Right lobe of liver (tissue), 6 donors: ENCODE results near the gene IPCEF1. TPM values are rescaled to one million over a fixed set of nuclear protein-coding genes. Genes with fewer than 3 reads are reported as not detected.

ENCODE experiments used
- ATAC-seq, 4 donors: fragments of 200-7000 bp; cut with Tn5 transposase; one replicate each; pipeline ENCODE4 v1.9.1; 2020; ENCODE audit warnings: mild to moderate bottlenecking in 4 of 4, moderate library complexity in 4 of 4
- DNase-seq, 3 donors: peaks; one replicate each; pipeline ENCODE4 v3.0.0-alpha.2; 2020
- H3K27ac ChIP-seq, 3 donors: fragments of 200-600 bp; one replicate each; pipeline ENCODE4 v1.8.0; 2022
- H3K27me3 ChIP-seq, 2 donors: fragments of 200-600 bp; one replicate each; pipeline ENCODE4 v1.8.0; 2022
- H3K36me3 ChIP-seq, 4 donors: fragments of 200-600 bp; sonication (generic) in 1 of 4; one replicate each; pipeline versions ENCODE4 v1.5.1 to v1.8.0; 2017 to 2022; ENCODE audit warnings: control low read depth in 1 of 4
- H3K4me1 ChIP-seq, 4 donors: fragments of 200-600 bp; sonication (generic) in 1 of 4; one replicate each; pipeline versions ENCODE4 v1.5.1 to v1.8.0; 2017 to 2022; ENCODE audit warnings: control low read depth in 1 of 4
- H3K4me3 ChIP-seq, 3 donors: fragments of 200-600 bp; one replicate each; pipeline ENCODE4 v1.8.0; 2022
- H3K9me3 ChIP-seq, 4 donors: fragments of 200-600 bp; sonication (generic) in 1 of 4; one replicate each; pipeline versions ENCODE4 v1.5.1 to v1.8.0; 2017 to 2022; ENCODE audit warnings: control low read depth in 1 of 4
- CTCF ChIP-seq, 4 donors: fragments of 200-600 bp in 3 of 4; fragments of 450-650 bp in 1 of 4; IDR thresholded peaks; one replicate each; pipeline versions ENCODE4 v1.5.1 to v1.8.0; 2016 to 2022; ENCODE audit warnings: antibody characterized with exemption in 4 of 4, mild to moderate bottlenecking in 2 of 4
- POLR2A ChIP-seq: fragments of 450-650 bp; IDR thresholded peaks from one replicate; pipeline ENCODE4 v1.6.1; 2017; ENCODE audit warnings: antibody characterized with exemption, mild to moderate bottlenecking
- WGBS: methylation state at CpG from one replicate; pipeline ENCODE4 v1.1.6; 2018; ENCODE audit warnings: low coverage, low lambda C conversion rate; ENCODE audit not compliant: insufficient coverage; ENCODE audit errors: missing lambda C conversion rate; 5-methylcytosine and 5-hydroxymethylcytosine counted together
- intact Hi-C, 2 donors: fragments of 100-400 bp; cut with DNase I; formaldehyde crosslinking; loops; one replicate each; pipeline versions ENCODE4 v1.11.2 to v1.14.1; 2022
- total RNA-seq, 6 experiments: library from RNA; depleted of rRNA in 2 of 6; stranded (reverse); fragments of >200 nt in 2 of 6; fragmentation: NEBNext Ultra II Directional in 3 of 6; extraction: Animal tissue kit (Norgen Biotek cat#: 25700) in 3 of 6; gene quantifications; one replicate each; pipeline versions ENCODE4 v1.1.0 to v1.2.4, GENCODE V29; 2016 to 2023
- donor health status: DM: no; HTN: yes; CAD: no.
- donor health status: DM: no; HTN: no; CAD: no.
- donor health status: DM: no; HTN: no; CAD: no.
- donor health status: DM: no; HTN: yes; CAD: no.
- donor health status: DM: no; HTN: yes; CAD: no.

Gene IPCEF1
- total RNA-seq, 6 experiments from 2014 or later: 0.90 to 3.0 (median 1.4) TPM

DNA sequence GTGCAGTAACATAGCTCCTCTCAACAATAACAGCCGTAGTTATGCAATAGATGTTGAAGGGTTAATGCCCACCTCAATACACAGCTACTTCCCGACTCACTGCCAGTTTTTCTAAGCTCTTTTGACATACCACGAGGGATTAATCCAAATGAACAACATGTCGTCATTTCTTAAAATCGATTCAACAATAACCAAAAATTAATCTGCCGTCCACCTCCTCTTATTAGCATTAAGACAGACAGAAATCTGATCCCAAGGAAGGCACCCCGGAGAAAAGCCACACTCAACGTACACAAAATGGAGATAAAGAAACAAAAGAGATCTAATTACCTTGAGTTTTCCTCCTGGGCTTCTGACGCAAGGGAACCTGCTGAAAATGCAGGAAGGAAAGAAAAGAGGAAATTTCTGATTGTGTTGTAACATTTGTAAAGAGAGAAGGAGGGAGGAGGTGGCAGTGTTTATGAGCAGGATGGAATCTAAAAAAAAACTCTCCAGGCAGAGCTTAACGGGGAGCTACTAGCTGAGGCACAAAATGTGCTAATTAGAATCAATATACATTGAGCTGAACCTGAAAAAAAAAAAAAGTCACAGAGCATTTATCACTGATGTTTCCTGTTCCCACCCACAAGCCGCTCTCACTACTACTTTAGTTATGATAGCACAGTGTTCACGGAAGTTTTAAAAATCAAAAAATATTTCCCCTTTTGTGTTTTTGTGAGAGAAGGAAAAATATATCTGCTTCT, 109.3 kb downstream of the IPCEF1 start:
- 33% methylated on average over 12 of the region's 12 CpGs for WGBS

DNA sequence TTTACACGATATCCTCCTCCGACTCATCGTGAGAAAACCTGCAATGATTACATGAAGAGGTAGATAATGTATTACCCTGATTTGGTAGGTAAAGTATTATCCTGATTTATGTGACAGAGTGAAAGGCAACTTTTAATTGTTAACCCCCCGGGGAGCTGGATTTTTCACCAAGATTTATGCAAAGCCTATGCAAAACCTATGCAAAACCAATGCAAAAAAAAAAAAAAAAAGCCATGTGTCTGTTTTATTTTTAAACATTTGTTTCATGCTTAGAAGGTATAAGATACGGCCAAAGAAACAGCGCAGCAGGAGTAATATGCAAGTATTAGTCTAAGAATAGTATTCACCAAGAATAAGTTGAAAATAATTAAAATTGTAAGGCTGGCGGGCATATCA, 109.9 kb downstream of the IPCEF1 start:
- no peaks in the 10 kb centered on the region for H3K4me1 ChIP-seq
- ATAC-seq: no peak
- H3K4me3 ChIP-seq: peak overlapping the region in 1 of 3 donors; percentile 31
- DNase-seq: no peak
- no peaks in the 10 kb centered on the region for H3K36me3 ChIP-seq
- no peak for TF ChIP-seq POLR2A
- no peak for TF ChIP-seq CTCF (IDR thresholded peaks at IDR 0.05)
- H3K9me3 ChIP-seq: no peaks in the 10 kb centered on the region
- intact Hi-C loops: no loop called here
- 76% methylated on average over 7 of the region's 7 CpGs for WGBS
- H3K27me3 ChIP-seq: no peaks in the 10 kb centered on the region
- H3K27ac ChIP-seq: no peak overlapping the region

More for the DNA sequence above, 109.3 kb downstream of the IPCEF1 start:
- ATAC-seq (peak; percentile 42 to 60 (median 54)), DNase-seq (no peak)
- no peaks in the 10 kb centered on the region for H3K36me3 ChIP-seq
- TF ChIP-seq CTCF (IDR thresholded peaks at IDR 0.05) (no peak), POLR2A (no peak)
- intact Hi-C loops: no loop called here
- H3K27ac ChIP-seq: no peak overlapping the region
- H3K4me3 ChIP-seq: peak overlapping the region in 1 of 3 donors; percentile 31
- H3K27me3 ChIP-seq: no peaks in the 10 kb centered on the region
- H3K9me3 ChIP-seq: no peaks in the 10 kb centered on the region
- H3K4me1 ChIP-seq: no peaks in the 10 kb centered on the region

- TF ChIP-seq CTCF (IDR thresholded peaks at IDR 0.05) (no peak), POLR2A (no peak)
- Histone ChIP-seq H3K4me3 (no peak overlapping the region), H3K4me1 (no peaks in the 10 kb centered on the region), H3K27ac (no peak overlapping the region), H3K36me3 (no peaks in the 10 kb centered on the region), H3K27me3 (no peaks in the 10 kb centered on the region), H3K9me3 (no peaks in the 10 kb centered on the region)
- intact Hi-C loops: no loop called here
- no peak for DNase-seq
- WGBS: 65% methylated on average over 5 of the region's 5 CpGs
- ATAC-seq: no peak
Measured at GRCh38 chr6:154245506-154245905, 111.1 kb downstream of the IPCEF1 start.

GRCh38 chr6:154243793-154244750, 112.5 kb downstream of the IPCEF1 start:
- 74% methylated on average over 6 of the region's 6 CpGs for WGBS
- TF ChIP-seq POLR2A (no peak), CTCF (IDR thresholded peaks at IDR 0.05) (no peak)
- no peak for DNase-seq
- Histone ChIP-seq H3K4me3 (no peak overlapping the region), H3K27me3 (no peaks in the 10 kb centered on the region), H3K4me1 (no peaks in the 10 kb centered on the region), H3K9me3 (no peaks in the 10 kb centered on the region), H3K27ac (no peak overlapping the region), H3K36me3 (no peaks in the 10 kb centered on the region)
- intact Hi-C loops: no loop called here
- ATAC-seq: peak in 1 of 4 donors; percentile 17
